Memory B cell (primary cell): ENCODE measurements around the gene ZFYVE28.

Experiments used
- ATAC-seq: fragments of 150-1000 bp; cut with Tn5 transposase; 2 replicates; pipeline ENCODE4 v1.10.0; 2021; ENCODE audit warnings: low read depth, mild to moderate bottlenecking, moderate library complexity
- DNase-seq, 2 donors: peaks; one replicate each; pipeline ENCODE4 v3.0.0; 2022; ENCODE audit warnings: low spot score in 2 of 2
- H3K27ac Mint-ChIP-seq: one replicate; pipeline ENCODE4 v1.8.0; 2022; ENCODE audit warnings: mild to moderate bottlenecking, moderate library complexity, mixed read lengths
- H3K27me3 Mint-ChIP-seq: one replicate; pipeline ENCODE4 v1.8.0; 2022; ENCODE audit warnings: mixed read lengths
- H3K36me3 Mint-ChIP-seq: one replicate; pipeline ENCODE4 v1.8.0; 2022; ENCODE audit warnings: mild to moderate bottlenecking, mixed read lengths
- H3K4me1 Mint-ChIP-seq: one replicate; pipeline ENCODE4 v1.8.0; 2022; ENCODE audit warnings: mixed read lengths
- H3K4me3 Mint-ChIP-seq: one replicate; pipeline ENCODE4 v1.8.0; 2022; ENCODE audit warnings: mild to moderate bottlenecking, moderate library complexity, mixed read lengths
- H3K9me3 Mint-ChIP-seq: one replicate; pipeline ENCODE4 v1.8.0; 2022; ENCODE audit warnings: mixed read lengths

ZFYVE28 gene

DNA sequence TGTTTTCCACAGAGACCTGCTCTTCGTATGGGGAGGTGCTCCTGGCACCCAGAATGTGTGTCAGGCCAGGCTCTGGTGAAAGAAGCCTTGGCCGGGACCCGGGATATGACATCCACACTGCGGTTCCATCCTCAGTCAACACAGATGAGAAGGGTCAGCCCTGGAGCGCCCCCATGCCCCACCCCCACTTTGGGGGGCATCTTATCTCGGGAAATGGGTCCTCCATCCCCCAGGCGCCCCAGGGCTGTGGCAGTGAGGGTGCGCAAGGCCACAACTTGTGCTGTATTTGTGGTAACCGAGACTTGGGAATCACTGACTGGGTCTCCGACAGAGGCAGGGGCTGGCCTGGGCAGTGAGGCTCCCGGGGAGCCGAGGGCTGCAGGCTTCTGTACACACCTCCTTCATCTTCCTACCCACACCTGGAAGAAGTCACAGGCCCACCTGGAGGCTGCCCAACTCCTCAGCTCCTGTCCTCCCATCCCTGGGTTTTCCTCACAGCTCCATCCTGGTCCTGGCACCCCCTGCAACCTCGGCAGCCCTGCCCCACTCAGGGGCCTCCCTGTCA, 8.3 kb upstream of the ZFYVE28 start:
- Mint-ChIP-seq H3K36me3 (no peaks in the 10 kb centered on the region), H3K27me3 (peaks cover 22% of the 10 kb centered on the region), H3K4me1 (peaks cover 3% of the 10 kb centered on the region), H3K9me3 (no peaks in the 10 kb centered on the region), H3K27ac (no peak overlapping the region), H3K4me3 (no peak overlapping the region)
- no peak for DNase-seq
- no peak for ATAC-seq

- no peak overlapping the region for H3K27ac Mint-ChIP-seq
- H3K36me3 Mint-ChIP-seq = no peaks in the 10 kb centered on the region
- H3K4me3 Mint-ChIP-seq = no peak overlapping the region
- H3K4me1 Mint-ChIP-seq = peaks cover 4% of the 10 kb centered on the region
- DNase-seq (no peak), ATAC-seq (no peak)
- peaks cover 19% of the 10 kb centered on the region for H3K27me3 Mint-ChIP-seq
- no peaks in the 10 kb centered on the region for H3K9me3 Mint-ChIP-seq
Observed at GRCh38 chr4:2426069-2426397, 7.6 kb upstream of the ZFYVE28 start.

DNA sequence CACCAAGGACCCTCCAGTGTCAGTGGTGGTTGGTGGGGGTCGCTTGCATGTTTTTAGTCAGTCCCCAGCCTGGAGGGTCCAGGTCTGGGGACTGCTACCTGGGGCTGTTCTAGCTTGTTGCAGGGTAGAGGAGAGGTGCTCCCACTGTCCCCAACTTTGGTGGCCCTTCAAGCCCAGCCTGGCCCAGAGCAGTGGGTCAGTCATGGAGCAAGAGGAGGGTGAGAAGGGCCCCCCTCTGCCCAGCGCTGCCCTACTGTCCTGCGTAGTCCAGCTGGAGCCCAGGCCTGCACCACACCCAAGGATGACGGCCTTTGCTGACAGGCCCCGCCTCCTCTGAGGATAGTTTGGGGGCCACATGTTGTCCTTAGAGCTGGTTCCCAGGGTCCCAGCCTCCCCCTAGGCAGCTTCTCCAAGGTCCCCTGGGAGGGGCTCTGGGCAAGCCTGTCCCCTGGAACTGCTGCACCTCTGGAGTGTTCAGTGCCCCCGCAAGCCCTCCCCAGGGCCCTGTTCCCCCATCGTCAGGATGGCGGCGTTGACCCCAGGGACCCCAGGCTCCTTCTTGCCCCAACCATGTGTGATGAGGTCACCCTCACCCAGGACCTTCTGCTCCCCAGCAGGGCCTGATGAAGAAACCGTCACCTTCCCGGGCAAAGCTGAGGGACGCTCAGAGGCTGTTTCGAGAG, 7.1 kb upstream of the ZFYVE28 start:
- no peak for ATAC-seq
- peaks cover 23% of the 10 kb centered on the region for H3K27me3 Mint-ChIP-seq
- DNase-seq = no peak
- H3K36me3 Mint-ChIP-seq = no peaks in the 10 kb centered on the region
- no peak overlapping the region for H3K4me3 Mint-ChIP-seq
- no peaks in the 10 kb centered on the region for H3K9me3 Mint-ChIP-seq
- no peak overlapping the region for H3K27ac Mint-ChIP-seq
- peaks cover 4% of the 10 kb centered on the region for H3K4me1 Mint-ChIP-seq

DNA sequence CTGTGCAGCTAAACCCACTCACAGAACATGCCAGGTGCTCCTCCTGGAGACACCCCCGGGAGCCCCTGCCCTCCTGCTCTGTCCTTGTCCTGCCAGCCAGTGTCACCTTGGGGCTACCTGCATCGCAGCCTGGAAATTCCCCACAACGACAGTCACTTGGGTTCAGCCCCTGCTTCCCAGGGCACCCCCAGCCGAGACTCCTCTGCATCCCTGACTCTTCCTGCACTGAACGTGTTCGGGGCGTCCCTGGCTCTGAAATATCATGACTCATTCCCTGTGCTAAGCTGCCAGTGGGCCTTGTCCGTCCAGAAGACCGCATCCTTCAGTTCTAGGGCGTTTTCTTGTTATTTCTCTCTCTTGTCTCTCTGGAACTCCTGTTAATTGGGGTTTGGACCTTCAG, 6.1 kb upstream of the ZFYVE28 start:
- peaks cover 11% of the 10 kb centered on the region for H3K4me1 Mint-ChIP-seq
- H3K27me3 Mint-ChIP-seq = peaks cover 29% of the 10 kb centered on the region
- H3K27ac Mint-ChIP-seq = no peak overlapping the region
- no peaks in the 10 kb centered on the region for H3K36me3 Mint-ChIP-seq
- no peaks in the 10 kb centered on the region for H3K9me3 Mint-ChIP-seq
- DNase-seq (no peak), ATAC-seq (no peak)
- no peak overlapping the region for H3K4me3 Mint-ChIP-seq

DNA sequence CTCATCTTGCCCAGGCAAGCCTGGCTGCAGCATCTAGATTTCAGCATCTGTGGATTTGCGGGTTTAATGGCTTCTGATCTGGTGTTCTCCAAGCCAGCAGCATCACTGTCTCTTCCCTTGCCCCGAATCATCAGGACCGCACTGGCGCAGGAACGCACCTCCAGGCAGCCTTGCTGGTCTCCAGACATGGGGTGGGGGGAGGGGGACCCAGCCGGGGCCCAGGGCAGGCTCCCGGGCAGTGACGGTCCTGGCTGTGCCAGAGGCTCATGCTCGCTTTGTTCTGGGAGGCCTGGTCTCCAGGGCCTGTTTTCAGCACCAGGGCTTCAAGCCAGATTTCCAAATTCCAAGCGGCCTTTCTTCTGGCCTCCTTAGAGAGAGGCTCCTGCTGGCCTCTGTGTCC, 5.2 kb upstream of the ZFYVE28 start:
- DNase-seq (no peak), ATAC-seq (no peak)
- Mint-ChIP-seq H3K4me3 (no peak overlapping the region), H3K27ac (no peak overlapping the region), H3K4me1 (peaks cover 17% of the 10 kb centered on the region), H3K9me3 (no peaks in the 10 kb centered on the region), H3K27me3 (peaks cover 25% of the 10 kb centered on the region), H3K36me3 (no peaks in the 10 kb centered on the region)

DNA sequence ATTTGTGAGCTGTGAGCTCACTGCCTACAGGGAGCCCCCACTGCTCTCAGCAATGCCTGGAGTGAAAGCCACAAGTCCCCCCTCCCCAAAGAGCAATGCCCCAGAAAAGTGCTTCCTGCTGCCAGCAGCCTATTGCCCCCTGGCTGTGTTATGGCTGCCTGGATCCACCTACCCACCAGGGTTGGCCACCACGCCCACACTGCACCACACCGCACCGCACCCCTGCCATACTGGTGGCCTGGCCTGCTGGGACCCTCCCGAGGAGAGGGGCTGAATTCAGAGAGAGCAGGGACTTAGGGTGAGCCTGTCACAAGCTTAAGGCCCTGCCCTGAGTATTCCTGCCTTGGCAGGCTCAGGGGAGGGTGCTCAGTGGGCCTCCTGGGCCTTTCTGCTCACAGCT, 4.6 kb upstream of the ZFYVE28 start:
- no peak for ATAC-seq
- no peak overlapping the region for H3K27ac Mint-ChIP-seq
- peaks cover 22% of the 10 kb centered on the region for H3K27me3 Mint-ChIP-seq
- no peaks in the 10 kb centered on the region for H3K9me3 Mint-ChIP-seq
- peaks cover 17% of the 10 kb centered on the region for H3K4me1 Mint-ChIP-seq
- H3K36me3 Mint-ChIP-seq = no peaks in the 10 kb centered on the region
- no peak overlapping the region for H3K4me3 Mint-ChIP-seq
- no peak for DNase-seq

- Mint-ChIP-seq H3K9me3 (no peaks in the 10 kb centered on the region), H3K27me3 (peaks cover 27% of the 10 kb centered on the region), H3K36me3 (peaks cover 2% of the 10 kb centered on the region), H3K4me3 (no peak overlapping the region), H3K4me1 (peaks cover 21% of the 10 kb centered on the region), H3K27ac (no peak overlapping the region)
- DNase-seq (no peak), ATAC-seq (no peak)
Observed at GRCh38 chr4:2421928-2422327, 3.5 kb upstream of the ZFYVE28 start.

- Mint-ChIP-seq H3K9me3 (no peaks in the 10 kb centered on the region), H3K36me3 (peaks cover 2% of the 10 kb centered on the region), H3K4me3 (peak overlapping the region; percentile 30), H3K4me1 (peaks cover 29% of the 10 kb centered on the region), H3K27ac (peak overlapping the region; percentile 94), H3K27me3 (peaks cover 28% of the 10 kb centered on the region)
- ATAC-seq (no peak), DNase-seq (no peak)
Observed at GRCh38 chr4:2419814-2420213, 1.4 kb upstream of the ZFYVE28 start.

- Mint-ChIP-seq H3K27ac (peak within 1 kb of the TSS; percentile 94), H3K4me1 (peaks cover 29% of the 10 kb centered on the region), H3K9me3 (no peaks in the 10 kb centered on the region), H3K36me3 (peaks cover 2% of the 10 kb centered on the region), H3K27me3 (peaks cover 30% of the 10 kb centered on the region), H3K4me3 (peak within 1 kb of the TSS; percentile 94)
- ATAC-seq = peak; percentile 91
- DNase-seq = peak; percentile 92 to 95
Observed at GRCh38 chr4:2418650-2419571, 466 bp upstream of the ZFYVE28 start, which contains the start of gene CFAP99. TSS of gene CFAP99 (plus strand) at chr4:2418955.

DNA sequence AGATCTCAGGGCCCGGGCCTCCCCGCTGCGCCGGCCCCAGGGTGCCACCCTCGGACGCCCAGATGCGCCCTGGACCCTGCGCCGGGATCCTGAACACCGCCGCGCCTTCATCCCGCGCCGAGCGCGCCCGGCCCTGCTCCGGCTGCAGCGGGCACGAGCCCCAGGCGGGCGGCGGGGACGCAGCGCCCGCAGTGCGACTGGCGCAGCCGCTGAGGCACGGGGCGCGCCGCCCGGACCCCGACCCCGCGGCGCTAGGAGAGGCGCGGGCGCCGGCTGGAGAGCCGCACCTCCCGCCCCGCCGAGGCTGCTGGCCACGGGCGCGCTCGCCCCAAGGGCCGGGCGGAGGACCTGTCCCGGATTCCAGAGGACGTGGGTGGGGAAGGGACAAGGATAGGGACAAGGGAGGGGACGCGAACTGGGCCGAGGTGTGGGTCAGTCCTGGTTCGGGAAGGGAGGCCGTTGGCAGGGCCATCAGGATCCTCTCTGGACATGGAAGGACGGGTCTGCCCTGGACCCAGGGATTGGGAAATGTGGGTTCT, 1.1 kb downstream of the ZFYVE28 start:
- ATAC-seq (no peak), DNase-seq (peak; percentile 20 to 53)
- Mint-ChIP-seq H3K4me1 (peaks cover 41% of the 10 kb centered on the region), H3K27ac (peak overlapping the region; percentile 78), H3K4me3 (peak overlapping the region; percentile 94), H3K9me3 (no peaks in the 10 kb centered on the region), H3K27me3 (peaks cover 32% of the 10 kb centered on the region), H3K36me3 (peaks cover 2% of the 10 kb centered on the region)

- Mint-ChIP-seq H3K4me3 (peak overlapping the region; percentile 58), H3K27ac (peak overlapping the region; percentile 28), H3K27me3 (peaks cover 32% of the 10 kb centered on the region), H3K4me1 (peaks cover 40% of the 10 kb centered on the region), H3K9me3 (no peaks in the 10 kb centered on the region), H3K36me3 (peaks cover 2% of the 10 kb centered on the region)
- ATAC-seq (no peak), DNase-seq (peak in 1 of 2 donors; percentile 51)
Observed at GRCh38 chr4:2416564-2417225, 1.8 kb downstream of the ZFYVE28 start.

DNA sequence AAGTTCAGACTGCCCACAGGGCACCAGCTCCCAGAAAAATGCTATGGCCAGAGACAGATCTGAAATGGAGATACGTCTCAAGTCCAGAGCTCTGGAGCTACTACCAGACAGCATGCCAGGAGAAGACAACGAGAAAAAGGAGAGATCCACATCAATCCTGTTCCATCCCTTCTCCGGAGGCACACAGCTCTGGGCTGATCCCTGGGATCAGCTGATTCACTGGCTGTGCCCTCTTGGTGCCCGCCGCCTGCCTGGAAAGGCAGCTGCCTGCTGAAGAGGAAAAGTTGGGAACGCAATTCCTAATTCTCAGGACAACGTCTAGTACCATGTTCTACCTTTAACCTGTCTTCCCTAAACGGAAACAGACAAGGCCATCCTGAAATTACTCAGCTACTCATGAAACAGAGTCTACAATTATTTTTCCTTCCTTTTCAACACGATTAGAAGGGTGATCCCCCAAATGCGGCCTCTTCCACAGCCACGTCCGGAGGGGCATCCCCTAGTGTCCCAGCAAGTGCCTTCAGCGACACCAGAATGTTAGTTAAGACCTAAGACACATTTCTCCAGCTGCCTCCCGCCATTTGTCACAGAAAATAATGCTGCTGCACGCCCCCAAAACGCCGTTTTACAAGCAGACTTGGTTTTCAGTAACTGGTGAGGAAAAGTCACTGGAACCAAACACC, 2.4 kb downstream of the ZFYVE28 start:
- ATAC-seq = no peak
- Mint-ChIP-seq H3K4me3 (peak overlapping the region; percentile 58), H3K27ac (peak overlapping the region; percentile 28), H3K27me3 (peaks cover 31% of the 10 kb centered on the region), H3K36me3 (peaks cover 2% of the 10 kb centered on the region), H3K4me1 (peaks cover 40% of the 10 kb centered on the region), H3K9me3 (no peaks in the 10 kb centered on the region)
- no peak for DNase-seq

- no peaks in the 10 kb centered on the region for H3K9me3 Mint-ChIP-seq
- peaks cover 28% of the 10 kb centered on the region for H3K27me3 Mint-ChIP-seq
- H3K4me1 Mint-ChIP-seq = peaks cover 39% of the 10 kb centered on the region
- H3K4me3 Mint-ChIP-seq = no peak overlapping the region
- peaks cover 2% of the 10 kb centered on the region for H3K36me3 Mint-ChIP-seq
- ATAC-seq (no peak), DNase-seq (no peak)
- H3K27ac Mint-ChIP-seq = no peak overlapping the region
Observed at GRCh38 chr4:2415213-2415612, 3.2 kb downstream of the ZFYVE28 start.
